ENCODE data around the gene LRP4. TPM values are rescaled to one million over a fixed set of nuclear protein-coding genes. Genes with fewer than 3 reads are reported as not detected.

LRP4 gene
- total and polyA plus RNA-seq, 2 of the 8 experiments (the other 6 are each of a cell fraction or from before 2014, with no cell fraction given) = 5.4 to 22.1 TPM

DNA sequence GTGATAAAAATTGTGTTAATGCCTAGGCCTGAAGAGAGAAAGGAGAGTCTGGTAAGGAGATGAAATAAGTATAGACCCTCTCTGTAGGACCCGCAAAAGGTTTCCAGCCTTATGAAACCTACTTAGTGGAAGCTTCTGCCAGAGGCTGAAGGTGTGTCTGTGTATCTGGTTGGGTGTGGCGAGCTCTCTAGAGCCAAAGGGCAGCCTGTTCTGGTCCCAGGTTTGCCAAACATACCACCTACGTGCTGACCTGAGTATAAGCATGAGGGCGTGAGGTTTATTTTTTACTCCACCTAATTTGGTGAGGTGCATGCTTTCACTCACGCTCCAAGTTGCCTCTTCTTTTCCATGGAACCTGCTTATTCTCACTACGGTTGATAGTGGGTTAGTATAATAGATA lies 23.8 kb upstream of the LRP4 start (continued):
- no peak for TF ChIP-seq POLR2A (IDR thresholded peaks at IDR 0.05; ENCODE audit: control extremely low read depth in 1 of 2, low read depth in 2 of 2, low read length in 2 of 2)
